ENCODE measurements around the gene RPS6KA5.

DNA sequence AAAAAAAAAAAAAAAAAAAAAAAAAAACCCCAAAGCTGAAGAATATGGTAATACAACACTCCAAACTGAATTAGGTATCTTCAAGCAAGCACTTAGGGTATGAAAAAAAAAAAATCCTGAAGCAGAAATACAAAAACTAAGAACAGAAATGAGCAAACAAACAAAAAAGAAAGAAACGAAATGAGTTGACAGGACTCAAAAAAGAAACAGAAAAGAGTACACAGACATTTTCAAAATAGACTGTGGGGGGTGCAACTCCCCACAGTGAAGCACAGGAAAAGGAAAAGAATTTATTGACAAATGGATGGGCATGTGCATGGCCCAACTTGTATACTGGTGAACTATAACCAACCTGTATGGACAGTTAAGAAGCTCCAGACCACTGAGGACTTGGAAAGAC is 24.6 kb downstream of the RPS6KA5 start:
- TF ChIP-seq, protein P1, sequence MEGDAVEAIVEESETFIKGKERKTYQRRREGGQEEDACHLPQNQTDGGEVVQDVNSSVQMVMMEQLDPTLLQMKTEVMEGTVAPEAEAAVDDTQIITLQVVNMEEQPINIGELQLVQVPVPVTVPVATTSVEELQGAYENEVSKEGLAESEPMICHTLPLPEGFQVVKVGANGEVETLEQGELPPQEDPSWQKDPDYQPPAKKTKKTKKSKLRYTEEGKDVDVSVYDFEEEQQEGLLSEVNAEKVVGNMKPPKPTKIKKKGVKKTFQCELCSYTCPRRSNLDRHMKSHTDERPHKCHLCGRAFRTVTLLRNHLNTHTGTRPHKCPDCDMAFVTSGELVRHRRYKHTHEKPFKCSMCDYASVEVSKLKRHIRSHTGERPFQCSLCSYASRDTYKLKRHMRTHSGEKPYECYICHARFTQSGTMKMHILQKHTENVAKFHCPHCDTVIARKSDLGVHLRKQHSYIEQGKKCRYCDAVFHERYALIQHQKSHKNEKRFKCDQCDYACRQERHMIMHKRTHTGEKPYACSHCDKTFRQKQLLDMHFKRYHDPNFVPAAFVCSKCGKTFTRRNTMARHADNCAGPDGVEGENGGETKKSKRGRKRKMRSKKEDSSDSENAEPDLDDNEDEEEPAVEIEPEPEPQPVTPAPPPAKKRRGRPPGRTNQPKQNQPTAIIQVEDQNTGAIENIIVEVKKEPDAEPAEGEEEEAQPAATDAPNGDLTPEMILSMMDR (IDR thresholded peaks at IDR 0.05) = no peak
- TF ChIP-seq POLR2AphosphoS5 (IDR thresholded peaks at IDR 0.05) (no peak), EP300 (IDR thresholded peaks at IDR 0.05) (no peak), POLR2A (IDR thresholded peaks at IDR 0.05) (no peak)

Measured in stomach (tissue), 4 donors.